Thymus (tissue), 11 donors: ENCODE results near the gene ZNF664. TPM values are rescaled to one million over a fixed set of nuclear protein-coding genes. Genes with fewer than 3 reads are reported as not detected.

ENCODE experiments used
- DNase-seq, 9 donors: peaks; one replicate each; pipeline ENCODE4 v3.0.0-alpha.2; 2013; ENCODE audit warnings: low spot score in 9 of 9, low read depth in 6 of 9, missing footprints in 1 of 9
- H3K27ac ChIP-seq, 2 donors: one replicate each; pipeline ENCODE4 v1.5.1; 2013; ENCODE audit warnings: control low read depth in 1 of 2, low read depth in 1 of 2, low read length in 1 of 2, mild to moderate bottlenecking in 1 of 2, moderate library complexity in 1 of 2
- H3K27me3 ChIP-seq, 2 donors: one replicate each; pipeline ENCODE4 v1.5.1; 2013; ENCODE audit warnings: low read length in 1 of 2; ENCODE audit not compliant: control insufficient read depth in 2 of 2, insufficient read depth in 1 of 2
- H3K36me3 ChIP-seq, 2 donors: one replicate each; pipeline ENCODE4 v1.5.1; 2013; ENCODE audit warnings: low read length in 1 of 2, mild to moderate bottlenecking in 1 of 2, moderate library complexity in 1 of 2; ENCODE audit not compliant: control insufficient read depth in 2 of 2, insufficient read depth in 2 of 2
- H3K4me1 ChIP-seq, 2 donors: one replicate each; pipeline ENCODE4 v1.5.1; 2013; ENCODE audit warnings: low read length in 2 of 2; ENCODE audit not compliant: control insufficient read depth in 2 of 2, insufficient read depth in 2 of 2
- H3K4me3 ChIP-seq, 2 donors: one replicate each; pipeline ENCODE4 v1.5.1; 2013; ENCODE audit warnings: low read length in 2 of 2, control low read depth in 1 of 2, mild to moderate bottlenecking in 1 of 2
- H3K9me3 ChIP-seq, 2 donors: one replicate each; pipeline ENCODE4 v1.5.1; 2013; ENCODE audit warnings: low read length in 1 of 2, mild to moderate bottlenecking in 1 of 2; ENCODE audit not compliant: control insufficient read depth in 2 of 2, insufficient read depth in 1 of 2
- WGBS: extraction: QIAGEN DNeasy Blood & Tissue Kit; methylation state at CpG from one replicate; pipeline ENCODE4 v1.1.7; 2013; 5-methylcytosine and 5-hydroxymethylcytosine counted together
- polyA plus RNA-seq: library from polyadenylated mRNA; stranded (reverse); fragments of 200-250 nt; gene quantifications from one replicate; pipeline ENCODE4 v1.2.3, GENCODE V29; 2013
- total RNA-seq: library from RNA; stranded (reverse); fragments of 120-200 nt; gene quantifications from one replicate; pipeline ENCODE4 v1.2.4, GENCODE V29; 2013
- donor health status: healthy.

Gene ZNF664
- total and polyA plus RNA-seq, 2 donors: 26.0 to 36.0 TPM

- Histone ChIP-seq H3K4me3 (no peak overlapping the region), H3K9me3 (peaks cover 0 to under 1% of the 10 kb centered on the region in 2 donors), H3K27me3 (no peaks in the 10 kb centered on the region), H3K36me3 (peaks cover 15 to 34% of the 10 kb centered on the region in 2 donors), H3K27ac (no peak overlapping the region), H3K4me1 (peaks cover 0 to 12% of the 10 kb centered on the region in 2 donors)
- WGBS: 90% methylated on average over 13 of the region's 13 CpGs
- no peak for DNase-seq
These were observed 42.8 kb downstream of the ZNF664 start for GRCh38 chr12:124015494-124016461.

GRCh38 chr12:124017064-124017463 is 44.0 kb downstream of the ZNF664 start:
- no peak for DNase-seq
- no peak overlapping the region for H3K27ac ChIP-seq
- H3K27me3 ChIP-seq: no peaks in the 10 kb centered on the region
- no peak overlapping the region for H3K4me3 ChIP-seq
- peaks cover 0 to 14% of the 10 kb centered on the region in 2 donors for H3K4me1 ChIP-seq
- H3K9me3 ChIP-seq: no peaks in the 10 kb centered on the region
- peaks cover 11 to 23% of the 10 kb centered on the region in 2 donors for H3K36me3 ChIP-seq
- WGBS: 97% methylated on average over 2 of the region's 2 CpGs

DNA sequence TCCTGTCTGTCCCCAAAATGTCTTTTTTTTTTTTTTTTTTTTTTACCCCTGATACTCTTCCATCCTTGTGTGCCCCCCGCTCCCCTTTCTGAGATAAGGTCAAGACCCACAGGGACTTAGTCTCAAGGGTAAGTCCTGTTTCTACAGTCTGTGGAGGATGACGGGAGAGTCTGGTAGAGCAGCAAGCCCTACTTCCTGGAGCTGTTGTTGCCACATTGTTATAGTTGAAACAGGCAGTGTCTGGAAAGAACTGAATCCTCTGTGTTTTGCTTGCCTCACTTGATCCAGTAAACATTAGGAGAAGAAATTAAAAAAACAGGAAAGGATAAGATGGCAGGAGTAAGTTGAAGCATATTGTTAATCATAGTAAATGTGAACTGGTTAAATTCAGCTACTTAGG is 45.5 kb downstream of the ZNF664 start:
- Histone ChIP-seq H3K9me3 (peaks cover 0 to 2% of the 10 kb centered on the region in 2 donors), H3K4me3 (no peak overlapping the region), H3K27ac (peak overlapping the region in 1 of 2 donors; percentile 14), H3K27me3 (no peaks in the 10 kb centered on the region), H3K4me1 (peaks cover 0 to 19% of the 10 kb centered on the region in 2 donors), H3K36me3 (peaks cover 3 to 9% of the 10 kb centered on the region in 2 donors)
- DNase-seq: no peak
- WGBS: 72% methylated on average over 2 of the region's 2 CpGs

- no peak for DNase-seq
- no peak overlapping the region for H3K4me3 ChIP-seq
- H3K9me3 ChIP-seq: peaks cover 0 to 2% of the 10 kb centered on the region in 2 donors
- no peak overlapping the region for H3K27ac ChIP-seq
- peaks cover 5 to 24% of the 10 kb centered on the region in 2 donors for H3K4me1 ChIP-seq
- peaks cover 3 to 6% of the 10 kb centered on the region in 2 donors for H3K36me3 ChIP-seq
- H3K27me3 ChIP-seq: no peaks in the 10 kb centered on the region
These were observed 46.1 kb downstream of the ZNF664 start for GRCh38 chr12:124019115-124019514.

GRCh38 chr12:124020514-124020949 is 47.5 kb downstream of the ZNF664 start:
- WGBS: 97% methylated on average over 2 of the region's 2 CpGs
- no peak overlapping the region for H3K27ac ChIP-seq

GRCh38 chr12:124021007-124021406 is 48.0 kb downstream of the ZNF664 start:
- no peak for DNase-seq
- Histone ChIP-seq H3K4me3 (no peak overlapping the region), H3K27me3 (no peaks in the 10 kb centered on the region), H3K9me3 (peaks cover 1 to 7% of the 10 kb centered on the region in 2 donors), H3K4me1 (peaks cover 12 to 36% of the 10 kb centered on the region in 2 donors), H3K27ac (no peak overlapping the region), H3K36me3 (no peaks in the 10 kb centered on the region)
- WGBS: 59% methylated on average over 3 of the region's 3 CpGs

More at GRCh38 chr12:124020514-124020949, 47.5 kb downstream of the ZNF664 start:
- Histone ChIP-seq H3K27me3 (no peaks in the 10 kb centered on the region), H3K9me3 (peaks cover 0 to 2% of the 10 kb centered on the region in 2 donors), H3K4me3 (no peak overlapping the region), H3K36me3 (peaks cover 0 to 2% of the 10 kb centered on the region in 2 donors), H3K4me1 (peaks cover 12 to 36% of the 10 kb centered on the region in 2 donors)
- no peak for DNase-seq

GRCh38 chr12:124022161-124022560 is 49.1 kb downstream of the ZNF664 start:
- no peaks in the 10 kb centered on the region for H3K27me3 ChIP-seq
- H3K4me1 ChIP-seq: peaks cover 12 to 36% of the 10 kb centered on the region in 2 donors
- peaks cover 3 to 7% of the 10 kb centered on the region in 2 donors for H3K9me3 ChIP-seq
- no peak overlapping the region for H3K4me3 ChIP-seq
- no peaks in the 10 kb centered on the region for H3K36me3 ChIP-seq
- DNase-seq: no peak
- 97% methylated on average over 3 of the region's 3 CpGs for WGBS
- no peak overlapping the region for H3K27ac ChIP-seq

DNA sequence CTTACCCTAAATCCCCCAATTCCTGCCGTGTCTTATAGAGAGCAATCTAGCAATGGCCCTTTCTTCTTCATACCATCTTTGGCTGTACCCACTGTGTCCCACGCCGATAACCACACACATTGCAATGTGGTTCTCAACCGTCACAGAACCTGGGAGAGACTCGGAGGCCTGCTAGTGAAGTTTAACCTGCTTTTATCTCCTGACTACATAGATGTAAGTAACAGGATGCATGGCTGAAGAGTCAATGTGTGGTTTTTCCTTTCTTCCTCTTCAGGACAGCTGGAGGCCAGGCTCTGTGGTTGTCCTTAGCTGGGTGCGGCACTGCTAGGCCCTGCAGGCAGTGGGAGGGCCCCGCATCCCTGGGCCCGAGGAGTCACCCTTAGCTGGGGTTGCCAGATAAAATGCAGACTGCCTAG is 51.3 kb downstream of the ZNF664 start:
- no peaks in the 10 kb centered on the region for H3K27me3 ChIP-seq
- H3K4me3 ChIP-seq: no peak overlapping the region
- H3K36me3 ChIP-seq: no peaks in the 10 kb centered on the region
- H3K27ac ChIP-seq: peak overlapping the region in 1 of 2 donors; percentile 72
- WGBS: 8% methylated on average over 8 of the region's 8 CpGs
- peak in 2 of 9 donors; percentile 42 to 72 for DNase-seq
- peaks cover 21 to 41% of the 10 kb centered on the region in 2 donors for H3K4me1 ChIP-seq
- peaks cover 3 to 7% of the 10 kb centered on the region in 2 donors for H3K9me3 ChIP-seq

DNA sequence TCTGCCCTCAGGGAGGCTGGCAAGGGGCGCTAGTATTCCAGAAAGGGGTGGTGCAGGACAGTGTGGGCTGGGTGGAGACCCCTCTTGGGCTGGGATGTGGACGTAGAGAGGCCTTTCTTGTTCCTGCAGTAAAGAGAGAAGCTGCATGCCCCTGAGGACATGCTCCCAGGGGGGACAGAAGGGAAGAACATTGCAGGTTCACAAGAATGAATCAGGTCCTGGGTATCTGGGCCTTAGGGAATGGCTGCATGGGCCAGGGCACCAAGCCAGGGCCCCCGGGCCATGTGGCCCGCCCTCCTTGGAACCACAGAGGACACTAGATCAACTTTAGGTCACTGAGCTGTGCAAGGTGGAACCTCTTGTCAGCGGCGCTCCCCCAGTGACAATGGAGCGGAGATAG is 51.8 kb downstream of the ZNF664 start:
- no peak overlapping the region for H3K4me3 ChIP-seq
- peaks cover 3 to 7% of the 10 kb centered on the region in 2 donors for H3K9me3 ChIP-seq
- H3K27me3 ChIP-seq: no peaks in the 10 kb centered on the region
- H3K27ac ChIP-seq: peak overlapping the region in 1 of 2 donors; percentile 72
- DNase-seq: no peak
- H3K36me3 ChIP-seq: no peaks in the 10 kb centered on the region
- 81% methylated on average over 7 of the region's 7 CpGs for WGBS
- peaks cover 21 to 42% of the 10 kb centered on the region in 2 donors for H3K4me1 ChIP-seq
